GM23338 (cell line): Measurements from ENCODE around the gene CCDC124. TPM values are rescaled to one million over a fixed set of nuclear protein-coding genes. Genes with fewer than 3 reads are reported as not detected.

ENCODE experiments used
- ATAC-seq: fragments of 200-7000 bp; cut with Tn5 transposase; 3 replicates; pipeline ENCODE4 v1.9.1; 2020
- DNase-seq: peaks from one replicate; pipeline ENCODE4 v3.0.0-alpha.2; 2015; ENCODE audit warnings: low spot score
- H2AFZ ChIP-seq: fragments of 200-600 bp; sonication (generic); 2 replicates; pipeline ENCODE4 v1.8.0; 2016; ENCODE audit warnings: antibody characterized with exemption, mild to moderate bottlenecking, moderate library complexity
- H3F3A ChIP-seq: fragments of 200-600 bp; sonication (generic); replicated peaks from 2 replicates; pipeline ENCODE4 v1.8.0; 2017; ENCODE audit warnings: antibody characterized with exemption, mixed run types, low read depth
- H3K27ac ChIP-seq: fragments of 200-600 bp; sonication (generic); 2 replicates; pipeline ENCODE4 v1.6.1; 2016; ENCODE audit warnings: low read depth
- H3K27me3 ChIP-seq: fragments of 200-600 bp; sonication (generic); 2 replicates; pipeline ENCODE4 v1.8.0; 2016; ENCODE audit warnings: mild to moderate bottlenecking, mixed run types, moderate library complexity; ENCODE audit not compliant: insufficient read depth
- H3K36me3 ChIP-seq: fragments of 200-600 bp; sonication (generic); 2 replicates; pipeline ENCODE4 v1.8.0; 2016; ENCODE audit warnings: mild to moderate bottlenecking; ENCODE audit not compliant: insufficient read depth
- H3K4me1 ChIP-seq: fragments of 200-600 bp; sonication (generic); 2 replicates; pipeline ENCODE4 v1.8.0; 2016; ENCODE audit warnings: mild to moderate bottlenecking, moderate library complexity; ENCODE audit not compliant: insufficient read depth
- H3K4me2 ChIP-seq: fragments of 200-600 bp; sonication (generic); 2 replicates; pipeline ENCODE4 v1.7.1; 2017; ENCODE audit warnings: mixed run types
- H3K4me3 ChIP-seq: fragments of 200-600 bp; sonication (generic); 2 replicates; pipeline ENCODE4 v1.6.1; 2016; ENCODE audit warnings: mixed run types
- H3K79me2 ChIP-seq: fragments of 200-600 bp; sonication (generic); replicated peaks from 2 replicates; pipeline ENCODE4 v1.8.0; 2017; ENCODE audit warnings: mild to moderate bottlenecking; ENCODE audit not compliant: insufficient read depth
- H3K9me2 ChIP-seq: fragments of 200-600 bp; sonication (generic); 2 replicates; pipeline ENCODE4 v1.8.0; 2017; ENCODE audit not compliant: insufficient read depth
- H4K20me1 ChIP-seq: fragments of 200-600 bp; sonication (generic); replicated peaks from 2 replicates; pipeline ENCODE4 v1.8.0; 2017; ENCODE audit warnings: mild to moderate bottlenecking; ENCODE audit not compliant: insufficient read depth
- H3K27ac Mint-ChIP-seq: 2 replicates; pipeline ENCODE4 v1.8.0; 2020; ENCODE audit warnings: inconsistent platforms, mild to moderate bottlenecking, moderate library complexity, mixed read lengths
- H3K27me3 Mint-ChIP-seq: 3 replicates; pipeline ENCODE4 v1.8.0; 2022; ENCODE audit warnings: low read depth, mild to moderate bottlenecking, moderate library complexity, mixed read lengths, inconsistent platforms; ENCODE audit not compliant: insufficient read depth, poor library complexity
- H3K36me3 Mint-ChIP-seq: 3 replicates; pipeline ENCODE4 v1.8.0; 2021; ENCODE audit warnings: low read depth, mild to moderate bottlenecking, inconsistent platforms, moderate library complexity, mixed read lengths
- H3K4me1 Mint-ChIP-seq: 3 replicates; pipeline ENCODE4 v1.8.0; 2020; ENCODE audit warnings: mild to moderate bottlenecking, inconsistent platforms, mixed read lengths
- H3K4me3 Mint-ChIP-seq: 3 replicates; pipeline ENCODE4 v1.8.0; 2021; ENCODE audit warnings: moderate library complexity, mild to moderate bottlenecking, inconsistent platforms, mixed read lengths
- H3K9me3 Mint-ChIP-seq: 3 replicates; pipeline ENCODE4 v1.8.0; 2020; ENCODE audit warnings: moderate library complexity, mild to moderate bottlenecking, inconsistent platforms, mixed read lengths
- CREB1 ChIP-seq: fragments of 250-450 bp; sonication (Bioruptor Pico); IDR thresholded peaks from 2 replicates; pipeline ENCODE4 v1.5.0; 2020; ENCODE audit warnings: low read depth, mild to moderate bottlenecking, moderate library complexity
- CTCF ChIP-seq, 2 experiments: fragments of 200-600 bp in 1 of 2; sonication (generic) in 1 of 2; conservative IDR thresholded peaks; 2 replicates each; pipeline versions ENCODE4 v1.5.1 to v1.6.1; 2016 to 2017; ENCODE audit warnings: antibody characterized with exemption in 2 of 2, low read depth in 2 of 2, mild to moderate bottlenecking in 2 of 2, moderate library complexity in 1 of 2
- EZH2phosphoT487 ChIP-seq: fragments of 200-600 bp; sonication (generic); IDR thresholded peaks from one replicate; pipeline ENCODE4 v1.8.1; 2018; ENCODE audit warnings: antibody characterized with exemption; ENCODE audit not compliant: unreplicated experiment
- JUNB ChIP-seq: IDR thresholded peaks from one replicate; pipeline ENCODE4 v1.6.1; 2016; ENCODE audit warnings: antibody characterized with exemption; ENCODE audit not compliant: unreplicated experiment
- NANOG ChIP-seq: IDR thresholded peaks from 2 replicates; pipeline ENCODE4 v1.6.1; 2016; ENCODE audit warnings: antibody characterized with exemption, borderline replicate concordance
- POLR2AphosphoS5 ChIP-seq: IDR thresholded peaks from 2 replicates; pipeline ENCODE4 v1.6.1; 2016; ENCODE audit warnings: antibody characterized with exemption, low read depth
- STAT1 ChIP-seq: IDR thresholded peaks from one replicate; pipeline ENCODE4 v1.6.1; 2016; ENCODE audit warnings: antibody characterized with exemption; ENCODE audit not compliant: unreplicated experiment
- ZNF114 ChIP-seq: fragments of 250-450 bp; sonication (Bioruptor Pico); IDR thresholded peaks from 2 replicates; pipeline ENCODE4 v1.5.0; 2020; ENCODE audit warnings: mild to moderate bottlenecking, moderate library complexity
- ZNF331 ChIP-seq: fragments of 250-450 bp; sonication (Bioruptor Pico); IDR thresholded peaks from 2 replicates; pipeline ENCODE4 v1.5.0; 2020; ENCODE audit warnings: low read depth, mild to moderate bottlenecking, moderate library complexity
- polyA plus RNA-seq: library from polyadenylated mRNA; unstranded; fragments of >200 nt; fragmentation: Nextera tagmentation; extraction: Ambion mirVana; gene quantifications from 2 replicates; pipeline ENCODE4 v1.2.1, GENCODE V29; 2016
- total RNA-seq: library from RNA; depleted of rRNA; stranded (reverse); fragments of >200 nt; shearing (Covaris generic); gene quantifications from 2 replicates; pipeline ENCODE4 v1.2.3, GENCODE V29; 2014
- TF ChIP-seq, protein P1 (sequence below): IDR thresholded peaks from one replicate; pipeline ENCODE4 v1.6.1; 2018; ENCODE audit warnings: antibody characterized with exemption; ENCODE audit not compliant: unreplicated experiment
- TF ChIP-seq, protein P2 (sequence below): IDR thresholded peaks from 2 replicates; pipeline ENCODE4 v1.6.1; 2016; ENCODE audit warnings: antibody characterized with exemption

Gene CCDC124
- total and polyA plus RNA-seq, 2 experiments from 2014 or later, result 56.0 to 182 TPM

DNA sequence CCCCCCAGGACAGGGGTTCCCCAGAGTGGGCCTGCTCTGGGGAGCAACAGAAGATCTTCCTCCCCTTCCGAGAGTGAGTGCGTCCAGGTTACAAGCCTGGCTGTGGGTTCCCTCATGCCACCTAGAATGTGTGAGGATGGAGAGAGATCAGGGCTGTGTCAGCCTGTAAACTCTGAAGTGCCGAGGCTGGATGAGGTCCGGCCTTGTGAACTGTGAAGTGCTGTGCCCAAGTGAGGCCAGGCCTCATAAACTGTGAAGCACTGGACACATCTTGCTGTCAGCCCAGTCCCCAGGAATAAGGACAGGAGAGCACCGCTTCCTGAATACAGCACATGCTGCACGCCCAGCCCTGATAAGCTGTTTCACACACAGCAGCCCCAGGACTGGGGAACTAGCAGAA lies 41.7 kb downstream of the CCDC124 start (continued):
- TF ChIP-seq CTCF (conservative IDR thresholded peaks at IDR 0.05; ENCODE audit: low read depth in 2 of 2), result no peak

- Histone ChIP-seq H3K4me2 (no peak overlapping the region), H4K20me1 (no peaks in the 10 kb centered on the region), H3K4me3 (no peak overlapping the region), H2AFZ (no peak overlapping the region), H3K9me2 (no peaks in the 10 kb centered on the region), H3F3A (no peaks in the 10 kb centered on the region), H3K79me2 (no peaks in the 10 kb centered on the region), H3K36me3 (no peaks in the 10 kb centered on the region), H3K4me1 (no peaks in the 10 kb centered on the region), H3K27ac (no peak overlapping the region), H3K27me3 (no peaks in the 10 kb centered on the region)
- TF ChIP-seq ZNF331, result no peak
- no peak for TF ChIP-seq CTCF (conservative IDR thresholded peaks at IDR 0.05; ENCODE audit: low read depth in 2 of 2)
- TF ChIP-seq NANOG, result no peak
- no peak for TF ChIP-seq CREB1 (CRISPR knock-in tag)
- Mint-ChIP-seq H3K4me1 (no peaks in the 10 kb centered on the region), H3K9me3 (no peaks in the 10 kb centered on the region), H3K4me3 (no peak overlapping the region; the same call in 2 of the 3 replicates), H3K36me3 (peaks cover 2% of the 10 kb centered on the region; the same call in 2 of the 3 replicates), H3K27me3 (peaks cover 8% of the 10 kb centered on the region), H3K27ac (no peak overlapping the region)
- DNase-seq (no peak), ATAC-seq (no peak)
Observed at GRCh38 chr19:17975032-17975431, 42.2 kb downstream of the CCDC124 start.

- H3K27me3 Mint-ChIP-seq, result peaks cover 8% of the 10 kb centered on the region
- TF ChIP-seq, protein P1, sequence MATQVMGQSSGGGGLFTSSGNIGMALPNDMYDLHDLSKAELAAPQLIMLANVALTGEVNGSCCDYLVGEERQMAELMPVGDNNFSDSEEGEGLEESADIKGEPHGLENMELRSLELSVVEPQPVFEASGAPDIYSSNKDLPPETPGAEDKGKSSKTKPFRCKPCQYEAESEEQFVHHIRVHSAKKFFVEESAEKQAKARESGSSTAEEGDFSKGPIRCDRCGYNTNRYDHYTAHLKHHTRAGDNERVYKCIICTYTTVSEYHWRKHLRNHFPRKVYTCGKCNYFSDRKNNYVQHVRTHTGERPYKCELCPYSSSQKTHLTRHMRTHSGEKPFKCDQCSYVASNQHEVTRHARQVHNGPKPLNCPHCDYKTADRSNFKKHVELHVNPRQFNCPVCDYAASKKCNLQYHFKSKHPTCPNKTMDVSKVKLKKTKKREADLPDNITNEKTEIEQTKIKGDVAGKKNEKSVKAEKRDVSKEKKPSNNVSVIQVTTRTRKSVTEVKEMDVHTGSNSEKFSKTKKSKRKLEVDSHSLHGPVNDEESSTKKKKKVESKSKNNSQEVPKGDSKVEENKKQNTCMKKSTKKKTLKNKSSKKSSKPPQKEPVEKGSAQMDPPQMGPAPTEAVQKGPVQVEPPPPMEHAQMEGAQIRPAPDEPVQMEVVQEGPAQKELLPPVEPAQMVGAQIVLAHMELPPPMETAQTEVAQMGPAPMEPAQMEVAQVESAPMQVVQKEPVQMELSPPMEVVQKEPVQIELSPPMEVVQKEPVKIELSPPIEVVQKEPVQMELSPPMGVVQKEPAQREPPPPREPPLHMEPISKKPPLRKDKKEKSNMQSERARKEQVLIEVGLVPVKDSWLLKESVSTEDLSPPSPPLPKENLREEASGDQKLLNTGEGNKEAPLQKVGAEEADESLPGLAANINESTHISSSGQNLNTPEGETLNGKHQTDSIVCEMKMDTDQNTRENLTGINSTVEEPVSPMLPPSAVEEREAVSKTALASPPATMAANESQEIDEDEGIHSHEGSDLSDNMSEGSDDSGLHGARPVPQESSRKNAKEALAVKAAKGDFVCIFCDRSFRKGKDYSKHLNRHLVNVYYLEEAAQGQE, result no peak
- TF ChIP-seq POLR2AphosphoS5, result no peak
- TF ChIP-seq NANOG, result no peak
- no peak for TF ChIP-seq CREB1 (CRISPR knock-in tag)
- no peak for TF ChIP-seq ZNF331
- TF ChIP-seq ZNF114 (CRISPR knock-in tag), result no peak
- no peak for TF ChIP-seq EZH2phosphoT487
- TF ChIP-seq JUNB, result no peak
- TF ChIP-seq, protein P2, sequence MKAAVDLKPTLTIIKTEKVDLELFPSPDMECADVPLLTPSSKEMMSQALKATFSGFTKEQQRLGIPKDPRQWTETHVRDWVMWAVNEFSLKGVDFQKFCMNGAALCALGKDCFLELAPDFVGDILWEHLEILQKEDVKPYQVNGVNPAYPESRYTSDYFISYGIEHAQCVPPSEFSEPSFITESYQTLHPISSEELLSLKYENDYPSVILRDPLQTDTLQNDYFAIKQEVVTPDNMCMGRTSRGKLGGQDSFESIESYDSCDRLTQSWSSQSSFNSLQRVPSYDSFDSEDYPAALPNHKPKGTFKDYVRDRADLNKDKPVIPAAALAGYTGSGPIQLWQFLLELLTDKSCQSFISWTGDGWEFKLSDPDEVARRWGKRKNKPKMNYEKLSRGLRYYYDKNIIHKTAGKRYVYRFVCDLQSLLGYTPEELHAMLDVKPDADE, result no peak
- no peak for TF ChIP-seq STAT1
Observed at GRCh38 chr19:17977021-17977420, 44.2 kb downstream of the CCDC124 start.

More at GRCh38 chr19:17977021-17977420, 44.2 kb downstream of the CCDC124 start:
- Histone ChIP-seq H3F3A (no peaks in the 10 kb centered on the region), H4K20me1 (no peaks in the 10 kb centered on the region), H3K9me2 (no peaks in the 10 kb centered on the region), H3K4me2 (no peak overlapping the region), H2AFZ (no peak overlapping the region), H3K4me3 (no peak overlapping the region), H3K36me3 (no peaks in the 10 kb centered on the region), H3K79me2 (no peaks in the 10 kb centered on the region), H3K27ac (no peak overlapping the region), H3K27me3 (no peaks in the 10 kb centered on the region), H3K4me1 (no peaks in the 10 kb centered on the region)
- H3K27ac Mint-ChIP-seq, result no peak overlapping the region
- DNase-seq, result no peak
- ATAC-seq, result no peak
- no peak overlapping the region for H3K4me3 Mint-ChIP-seq
- H3K4me1 Mint-ChIP-seq, result no peaks in the 10 kb centered on the region
- H3K9me3 Mint-ChIP-seq, result no peaks in the 10 kb centered on the region
- H3K36me3 Mint-ChIP-seq, result peaks cover 2% of the 10 kb centered on the region; the same call in 2 of the 3 replicates
